ENCODE results near the gene ITGA1. TPM values are rescaled to one million over a fixed set of nuclear protein-coding genes. Genes with fewer than 3 reads are reported as not detected.

The ITGA1 gene
- total RNA-seq, 1 donor from 2014 or later = 42.7 TPM

- no peak for DNase-seq (ENCODE audit: extremely low spot score in 2 of 2)
- Histone ChIP-seq H3K27ac (no peak overlapping the region), H3K4me3 (no peak overlapping the region), H3K27me3 (no peaks in the 10 kb centered on the region), H3K4me1 (no peaks in the 10 kb centered on the region), H3K36me3 (no peaks in the 10 kb centered on the region), H3K9me3 (no peaks in the 10 kb centered on the region)
- intact Hi-C loops (cut with DNase I) = no loop called here
- TF ChIP-seq POLR2AphosphoS5 (IDR thresholded peaks at IDR 0.05; ENCODE audit: insufficient read depth in 1 of 2, low read depth in 1 of 2) (no peak), POLR2A (IDR thresholded peaks at IDR 0.05) (no peak), CTCF (IDR thresholded peaks at IDR 0.05) (no peak)
Observed at GRCh38 chr5:52751137-52751536, 36.6 kb upstream of the ITGA1 start.

DNA sequence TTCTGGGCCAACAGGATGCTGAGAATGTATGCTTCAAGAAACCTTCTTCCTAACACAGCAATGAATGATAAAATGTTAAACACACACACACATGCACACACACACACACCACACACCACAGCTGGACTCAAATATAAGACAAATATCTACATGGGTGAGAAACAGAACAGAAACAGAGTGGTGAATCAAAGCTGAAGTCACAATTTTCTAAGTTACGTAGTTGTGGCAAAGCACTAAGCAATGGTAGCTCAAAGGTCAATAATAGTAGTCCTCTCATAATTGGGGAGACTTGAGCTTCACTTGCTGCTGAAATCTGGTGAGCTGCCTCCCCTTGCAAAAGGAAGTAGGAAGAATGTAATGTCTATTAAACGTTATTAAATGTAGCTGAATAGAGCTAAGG, 33.7 kb upstream of the ITGA1 start:
- no peaks in the 10 kb centered on the region for H3K9me3 ChIP-seq
- H3K4me3 ChIP-seq = no peak overlapping the region
- intact Hi-C loops (cut with DNase I) = no loop called here
- H3K36me3 ChIP-seq = no peaks in the 10 kb centered on the region
- TF ChIP-seq POLR2AphosphoS5 (IDR thresholded peaks at IDR 0.05; ENCODE audit: insufficient read depth in 1 of 2, low read depth in 1 of 2) (no peak), POLR2A (IDR thresholded peaks at IDR 0.05) (no peak), CTCF (IDR thresholded peaks at IDR 0.05) (no peak)
- no peak overlapping the region for H3K27ac ChIP-seq
- no peaks in the 10 kb centered on the region for H3K4me1 ChIP-seq
- H3K27me3 ChIP-seq = no peaks in the 10 kb centered on the region
- DNase-seq (ENCODE audit: extremely low spot score in 2 of 2) = no peak

DNA sequence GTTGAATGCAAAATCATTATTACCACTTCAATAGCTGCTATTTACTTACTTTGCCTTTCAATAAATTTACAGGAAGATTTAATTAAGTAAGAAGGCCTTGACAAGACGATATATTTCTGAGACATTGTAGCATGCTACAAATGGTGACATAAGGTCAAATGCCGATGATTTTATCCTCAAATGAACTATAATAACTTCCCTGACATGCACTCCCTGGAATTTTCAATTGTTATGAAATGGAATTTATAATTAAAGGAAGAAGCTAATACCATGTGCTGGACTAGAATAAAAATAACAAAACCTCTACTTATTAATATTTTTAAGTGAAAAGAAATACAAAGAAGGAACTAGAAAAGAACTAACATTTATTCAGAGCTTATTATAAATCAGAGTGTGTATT, 30.2 kb upstream of the ITGA1 start:
- no peak for TF ChIP-seq CTCF (IDR thresholded peaks at IDR 0.05)
- no peak for TF ChIP-seq POLR2AphosphoS5 (IDR thresholded peaks at IDR 0.05; ENCODE audit: insufficient read depth in 1 of 2, low read depth in 1 of 2)
- no peak for TF ChIP-seq POLR2A (IDR thresholded peaks at IDR 0.05)
- no peaks in the 10 kb centered on the region for H3K27me3 ChIP-seq
- H3K27ac ChIP-seq = no peak overlapping the region
- intact Hi-C loops (cut with DNase I) = no loop called here
- H3K9me3 ChIP-seq = no peaks in the 10 kb centered on the region
- DNase-seq (ENCODE audit: extremely low spot score in 2 of 2) = no peak
- H3K4me1 ChIP-seq = no peaks in the 10 kb centered on the region
- H3K36me3 ChIP-seq = no peaks in the 10 kb centered on the region
- no peak overlapping the region for H3K4me3 ChIP-seq

DNA sequence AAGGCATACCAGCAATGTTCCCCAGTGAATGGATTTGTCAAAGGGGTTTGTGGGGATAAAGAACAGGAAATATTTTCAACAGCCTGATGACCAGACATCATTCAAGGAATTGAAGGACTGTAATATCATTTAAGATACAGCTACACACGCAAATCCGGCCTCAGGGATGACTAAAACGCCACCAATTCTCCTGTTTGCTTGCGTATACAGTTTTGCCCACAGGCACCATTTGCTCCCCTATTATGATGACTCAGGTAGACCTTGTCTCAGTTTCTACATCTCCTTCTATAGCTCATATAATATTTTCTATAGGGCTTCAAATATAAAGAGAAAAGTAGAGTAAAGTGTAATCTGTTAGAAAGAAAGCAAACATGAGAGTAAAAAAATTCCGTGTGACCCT, 29.7 kb upstream of the ITGA1 start:
- no peak overlapping the region for H3K4me3 ChIP-seq
- no peak for TF ChIP-seq CTCF (IDR thresholded peaks at IDR 0.05)
- TF ChIP-seq POLR2AphosphoS5 (IDR thresholded peaks at IDR 0.05; ENCODE audit: insufficient read depth in 1 of 2, low read depth in 1 of 2) = no peak
- no peak for TF ChIP-seq POLR2A (IDR thresholded peaks at IDR 0.05)
- H3K4me1 ChIP-seq = no peaks in the 10 kb centered on the region
- H3K27me3 ChIP-seq = no peaks in the 10 kb centered on the region
- no peak for DNase-seq (ENCODE audit: extremely low spot score in 2 of 2)
- intact Hi-C loops (cut with DNase I) = no loop called here
- no peaks in the 10 kb centered on the region for H3K36me3 ChIP-seq
- no peaks in the 10 kb centered on the region for H3K9me3 ChIP-seq
- no peak overlapping the region for H3K27ac ChIP-seq

DNA sequence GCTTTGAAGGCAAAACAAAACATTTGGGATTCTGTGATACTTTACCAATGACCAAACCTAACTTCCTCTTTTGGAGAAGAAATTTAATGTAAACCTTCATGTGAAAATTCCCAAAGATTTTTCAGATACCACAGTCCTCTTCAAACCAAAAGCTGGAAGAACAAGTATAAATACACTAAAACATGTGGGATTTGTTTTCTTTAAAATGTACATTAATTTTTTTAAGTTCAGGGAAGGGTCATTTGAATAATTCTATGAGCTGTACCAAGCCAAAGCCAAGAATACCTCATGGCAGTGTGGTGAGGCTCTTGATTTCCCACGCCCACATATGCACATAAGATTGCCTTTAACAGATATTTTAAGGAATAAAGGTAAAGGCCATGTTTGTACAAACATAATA, 28.4 kb upstream of the ITGA1 start:
- Histone ChIP-seq H3K36me3 (no peaks in the 10 kb centered on the region), H3K4me1 (no peaks in the 10 kb centered on the region), H3K27ac (no peak overlapping the region), H3K4me3 (no peak overlapping the region), H3K9me3 (no peaks in the 10 kb centered on the region), H3K27me3 (no peaks in the 10 kb centered on the region)
- intact Hi-C loops (cut with DNase I) = no loop called here
- no peak for DNase-seq (ENCODE audit: extremely low spot score in 2 of 2)
- TF ChIP-seq POLR2A (IDR thresholded peaks at IDR 0.05) (no peak), CTCF (IDR thresholded peaks at IDR 0.05) (no peak), POLR2AphosphoS5 (IDR thresholded peaks at IDR 0.05; ENCODE audit: insufficient read depth in 1 of 2, low read depth in 1 of 2) (no peak)

Measured in vagina (tissue), 2 donors.